Panc1 (cell line): ENCODE results near the gene ZNHIT3.

Source experiments
- CTCF ChIP-seq: fragments of 450-650 bp; IDR thresholded peaks from 2 replicates; pipeline ENCODE4 v1.5.1; 2017; ENCODE audit warnings: mild to moderate bottlenecking
- REST ChIP-seq, 2 experiments: IDR thresholded peaks; 2 replicates each; pipeline ENCODE4 v1.6.1; 2011 to 2012; ENCODE audit warnings: low read depth in 2 of 2, control low read depth in 1 of 2, low read length in 1 of 2, mild to moderate bottlenecking in 1 of 2, moderate library complexity in 1 of 2; ENCODE audit not compliant: insufficient read depth in 1 of 2
- TCF7L2 ChIP-seq: IDR thresholded peaks from 2 replicates; pipeline ENCODE4 v1.6.1; 2011; ENCODE audit warnings: mild to moderate bottlenecking, low read depth, low read length, inconsistent platforms

DNA sequence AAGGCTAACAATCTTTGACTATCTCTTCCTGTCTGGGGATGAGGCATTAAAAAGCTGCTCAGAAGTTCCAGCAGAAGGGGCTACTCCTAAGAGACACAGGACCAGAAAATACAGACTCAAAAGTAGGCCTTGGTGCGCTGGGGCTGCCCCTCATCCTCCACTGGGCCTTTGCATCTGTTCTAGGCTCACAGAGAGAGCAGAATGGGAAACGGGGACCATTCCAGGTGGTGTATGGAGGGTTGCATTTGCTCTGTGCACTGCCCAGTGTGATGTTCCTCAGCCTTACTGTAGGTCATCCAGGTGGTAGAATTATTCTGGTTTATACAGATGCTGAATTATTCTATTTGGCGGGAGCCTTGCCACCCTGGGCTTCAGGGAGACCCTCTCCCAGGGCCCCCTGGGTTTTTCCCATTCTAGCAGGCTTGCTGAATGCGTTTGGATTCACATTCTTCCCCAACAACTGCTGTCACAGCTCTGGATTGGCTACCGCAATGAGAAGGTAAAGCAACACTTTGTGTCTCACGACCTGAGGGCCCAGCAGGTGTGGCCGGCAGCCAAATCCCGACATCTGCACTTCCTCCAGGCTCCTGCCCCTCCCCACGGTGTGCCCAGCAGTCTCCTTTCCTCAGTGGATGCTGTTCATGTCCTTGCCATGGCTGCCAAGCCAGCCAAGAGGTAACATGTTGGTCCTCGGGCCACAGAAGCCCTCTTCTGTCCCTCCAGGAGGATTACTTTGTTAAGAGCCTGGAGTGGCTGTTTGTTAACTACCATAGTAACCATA, 25.0 kb upstream of the ZNHIT3 start:
- TF ChIP-seq CTCF (no peak), REST (IDR thresholded peaks at IDR 0.05; ENCODE audit: insufficient read depth in 1 of 2, low read depth in 2 of 2, low read length in 1 of 2) (no peak), TCF7L2 (no peak)
